Fibroblast of lung (primary cell): Measurements from ENCODE around the gene STON2. TPM values are rescaled to one million over a fixed set of nuclear protein-coding genes. Genes with fewer than 3 reads are reported as not detected.
"Not testable (repeated sequence)": the region's sequence is repeated elsewhere in the genome, so short reads cannot be mapped to it uniquely, and the experiment has no call there.

Source experiments
- DNase-seq, 2 donors: peaks; one replicate each; pipeline versions ENCODE4 v3.0.0 to v3.0.0-alpha.2; 2010; ENCODE audit warnings: low read depth in 2 of 2
- H2AFZ ChIP-seq: 2 replicates; pipeline ENCODE4 v1.5.1; 2012; ENCODE audit warnings: low read length, control low read depth, inconsistent platforms
- H3K27ac ChIP-seq: 2 replicates; pipeline ENCODE4 v1.5.1; 2011; ENCODE audit warnings: low read length, control low read depth; ENCODE audit not compliant: insufficient read depth
- H3K27me3 ChIP-seq: 2 replicates; pipeline ENCODE4 v1.5.1; 2011; ENCODE audit warnings: mild to moderate bottlenecking, low read length; ENCODE audit not compliant: control insufficient read depth, insufficient read depth
- H3K36me3 ChIP-seq: 2 replicates; pipeline ENCODE4 v1.5.1; 2011; ENCODE audit warnings: low read length; ENCODE audit not compliant: control insufficient read depth, insufficient read depth
- H3K4me1 ChIP-seq: 2 replicates; pipeline ENCODE4 v1.5.1; 2011; ENCODE audit warnings: low read length; ENCODE audit not compliant: control insufficient read depth, insufficient read depth; ENCODE audit errors: extremely low read depth
- H3K4me2 ChIP-seq: 2 replicates; pipeline ENCODE4 v1.5.1; 2011; ENCODE audit warnings: low read length, control low read depth; ENCODE audit not compliant: insufficient read depth; ENCODE audit errors: extremely low read depth
- H3K4me3 ChIP-seq, 4 experiments: fragments of 200-600 bp in 1 of 4; sonication (generic) in 1 of 4; replicated peaks in 1 of 4; 2 replicates each; pipeline ENCODE4 v1.5.1; 2011 to 2016; ENCODE audit warnings: low read length in 4 of 4, low read depth in 3 of 4, mild to moderate bottlenecking in 3 of 4, control low read depth in 2 of 4, inconsistent platforms in 1 of 4, mixed read lengths in 1 of 4; ENCODE audit not compliant: insufficient read depth in 1 of 4; ENCODE audit errors: control extremely low read depth in 1 of 4
- H3K79me2 ChIP-seq: 2 replicates; pipeline ENCODE4 v1.5.1; 2012; ENCODE audit warnings: mild to moderate bottlenecking, low read length, inconsistent platforms; ENCODE audit not compliant: control insufficient read depth, insufficient read depth
- H3K9ac ChIP-seq: 2 replicates; pipeline ENCODE4 v1.5.1; 2011; ENCODE audit warnings: mild to moderate bottlenecking, low read length, control low read depth; ENCODE audit not compliant: insufficient read depth
- H3K9me3 ChIP-seq: 2 replicates; pipeline ENCODE4 v1.5.1; 2012; ENCODE audit warnings: low read depth, low read length; ENCODE audit not compliant: control insufficient read depth, insufficient read depth
- H4K20me1 ChIP-seq: 2 replicates; pipeline ENCODE4 v1.5.1; 2011; ENCODE audit warnings: low read length; ENCODE audit not compliant: control insufficient read depth, insufficient read depth; ENCODE audit errors: extremely low read depth
- EZH2 ChIP-seq: IDR thresholded peaks from 2 replicates; pipeline ENCODE4 v1.5.1; 2012; ENCODE audit warnings: low read length, control low read depth, mild to moderate bottlenecking; ENCODE audit errors: missing control alignments
- polyA plus RNA-seq, 2 donors: library from polyadenylated mRNA; depleted of rRNA in 1 of 2; stranded (reverse) in 1 of 2; unstranded in 1 of 2; fragments of >200 nt; gene quantifications; 2 replicates each; pipeline ENCODE4 v1.2.1, GENCODE V29; 2011 to 2012; ENCODE audit warnings: missing spikeins in 1 of 2
- total RNA-seq: library from RNA; depleted of rRNA; stranded (reverse); fragments of >200 nt; gene quantifications from 2 replicates; pipeline ENCODE4 v1.2.1, GENCODE V29; 2014
- TF ChIP-seq, protein P1 (sequence below), 2 donors: IDR thresholded peaks in 1 of 2; conservative IDR thresholded peaks in 1 of 2; 1 replicate in 1 of 2; 2 replicates in 1 of 2; pipeline ENCODE4 v1.5.1; 2011 to 2012; ENCODE audit warnings: low read length in 2 of 2, control low read depth in 1 of 2, inconsistent platforms in 1 of 2, low read depth in 1 of 2, mild to moderate bottlenecking in 1 of 2

STON2 gene
- total and polyA plus RNA-seq, 2 donors (not counting 1 experiment from before 2014, with no cell fraction given) = 1.5 to 52.5 TPM

DNA sequence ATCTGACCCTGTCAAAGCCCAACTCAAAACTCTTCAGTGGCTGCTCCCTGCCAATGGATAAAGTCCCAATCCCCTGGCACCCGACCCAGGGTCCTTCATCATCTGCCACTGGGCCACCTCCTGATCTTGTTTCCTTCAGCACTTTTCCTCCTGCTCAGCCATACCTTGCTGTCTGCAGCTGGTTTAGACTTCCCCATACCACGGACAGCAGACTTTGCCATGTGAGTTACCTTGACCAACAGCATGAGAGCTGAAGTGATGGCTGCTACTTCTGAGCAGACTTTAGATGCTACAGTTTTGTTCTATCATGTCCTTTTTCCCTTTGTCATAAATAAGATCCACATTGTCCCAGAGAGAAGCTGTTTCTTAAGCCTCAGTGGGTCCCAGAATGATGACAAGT lies 33.3 kb upstream of the STON2 start:
- Histone ChIP-seq H3K9me3 (no peaks in the 10 kb centered on the region), H3K4me3 (no peak overlapping the region), H3K27me3 (peaks cover 38% of the 10 kb centered on the region), H3K4me1 (peaks cover 3% of the 10 kb centered on the region), H2AFZ (no peak overlapping the region), H4K20me1 (no peaks in the 10 kb centered on the region), H3K4me2 (no peak overlapping the region), H3K36me3 (no peaks in the 10 kb centered on the region), H3K9ac (no peak overlapping the region), H3K79me2 (no peaks in the 10 kb centered on the region), H3K27ac (no peak overlapping the region)
- no peak for TF ChIP-seq EZH2
- TF ChIP-seq, protein P1, sequence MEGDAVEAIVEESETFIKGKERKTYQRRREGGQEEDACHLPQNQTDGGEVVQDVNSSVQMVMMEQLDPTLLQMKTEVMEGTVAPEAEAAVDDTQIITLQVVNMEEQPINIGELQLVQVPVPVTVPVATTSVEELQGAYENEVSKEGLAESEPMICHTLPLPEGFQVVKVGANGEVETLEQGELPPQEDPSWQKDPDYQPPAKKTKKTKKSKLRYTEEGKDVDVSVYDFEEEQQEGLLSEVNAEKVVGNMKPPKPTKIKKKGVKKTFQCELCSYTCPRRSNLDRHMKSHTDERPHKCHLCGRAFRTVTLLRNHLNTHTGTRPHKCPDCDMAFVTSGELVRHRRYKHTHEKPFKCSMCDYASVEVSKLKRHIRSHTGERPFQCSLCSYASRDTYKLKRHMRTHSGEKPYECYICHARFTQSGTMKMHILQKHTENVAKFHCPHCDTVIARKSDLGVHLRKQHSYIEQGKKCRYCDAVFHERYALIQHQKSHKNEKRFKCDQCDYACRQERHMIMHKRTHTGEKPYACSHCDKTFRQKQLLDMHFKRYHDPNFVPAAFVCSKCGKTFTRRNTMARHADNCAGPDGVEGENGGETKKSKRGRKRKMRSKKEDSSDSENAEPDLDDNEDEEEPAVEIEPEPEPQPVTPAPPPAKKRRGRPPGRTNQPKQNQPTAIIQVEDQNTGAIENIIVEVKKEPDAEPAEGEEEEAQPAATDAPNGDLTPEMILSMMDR (conservative IDR thresholded peaks at IDR 0.05 in 1 of 2, IDR thresholded peaks at IDR 0.05 in 1 of 2; ENCODE audit: low read depth in 1 of 2, low read length in 2 of 2) = no peak
- no peak for DNase-seq

DNA sequence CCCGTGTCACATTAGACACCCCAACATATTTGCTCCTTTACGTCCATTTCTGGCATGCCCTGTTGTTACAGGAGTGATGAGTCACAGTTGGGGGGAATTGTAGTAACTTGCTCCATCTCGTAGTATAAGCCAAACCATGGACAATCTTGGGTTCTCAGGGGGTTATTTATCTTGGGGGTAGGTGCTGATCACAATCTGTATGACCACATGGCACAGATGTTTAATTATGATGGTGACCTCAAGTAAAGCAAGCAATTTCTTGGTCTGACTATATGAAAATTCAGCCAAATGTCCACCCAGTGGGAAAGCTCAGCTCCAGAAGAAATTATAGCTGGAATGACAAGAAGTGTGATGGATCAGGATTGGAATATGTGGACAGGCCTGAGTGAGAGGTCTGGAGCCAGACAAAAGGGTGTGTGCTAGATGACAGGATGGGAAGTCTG lies 32.1 kb upstream of the STON2 start:
- no peaks in the 10 kb centered on the region for H3K79me2 ChIP-seq
- DNase-seq = peak in 1 of 2 donors; percentile 60
- H3K27me3 ChIP-seq = peaks cover 31% of the 10 kb centered on the region
- H2AFZ ChIP-seq = no peak overlapping the region
- H3K4me3 ChIP-seq = no peak overlapping the region
- no peaks in the 10 kb centered on the region for H3K36me3 ChIP-seq
- peaks cover 4% of the 10 kb centered on the region for H3K4me1 ChIP-seq
- no peak overlapping the region for H3K27ac ChIP-seq
- H3K9ac ChIP-seq = no peak overlapping the region
- H3K4me2 ChIP-seq = no peak overlapping the region
- H3K9me3 ChIP-seq = no peaks in the 10 kb centered on the region
- TF ChIP-seq EZH2 = no peak
- TF ChIP-seq, protein P1 (conservative IDR thresholded peaks at IDR 0.05 in 1 of 2, IDR thresholded peaks at IDR 0.05 in 1 of 2; ENCODE audit: low read depth in 1 of 2, low read length in 2 of 2) = no peak
- no peaks in the 10 kb centered on the region for H4K20me1 ChIP-seq

- TF ChIP-seq, protein P1 (conservative IDR thresholded peaks at IDR 0.05 in 1 of 2, IDR thresholded peaks at IDR 0.05 in 1 of 2; ENCODE audit: low read depth in 1 of 2, low read length in 2 of 2) = no peak
- no peak for TF ChIP-seq EZH2
- H3K4me2 ChIP-seq = no peak overlapping the region
- H3K27me3 ChIP-seq = peaks cover 16% of the 10 kb centered on the region
- H3K9me3 ChIP-seq = no peaks in the 10 kb centered on the region
- H4K20me1 ChIP-seq = no peaks in the 10 kb centered on the region
- H3K36me3 ChIP-seq = no peaks in the 10 kb centered on the region
- H3K79me2 ChIP-seq = no peaks in the 10 kb centered on the region
- H3K4me3 ChIP-seq = no peak overlapping the region
- no peak overlapping the region for H3K9ac ChIP-seq
- no peak overlapping the region for H2AFZ ChIP-seq
- no peak overlapping the region for H3K27ac ChIP-seq
- H3K4me1 ChIP-seq = peaks cover 2% of the 10 kb centered on the region
- no peak for DNase-seq
Measured at GRCh38 chr14:81430235-81430634, 30.1 kb upstream of the STON2 start.

DNA sequence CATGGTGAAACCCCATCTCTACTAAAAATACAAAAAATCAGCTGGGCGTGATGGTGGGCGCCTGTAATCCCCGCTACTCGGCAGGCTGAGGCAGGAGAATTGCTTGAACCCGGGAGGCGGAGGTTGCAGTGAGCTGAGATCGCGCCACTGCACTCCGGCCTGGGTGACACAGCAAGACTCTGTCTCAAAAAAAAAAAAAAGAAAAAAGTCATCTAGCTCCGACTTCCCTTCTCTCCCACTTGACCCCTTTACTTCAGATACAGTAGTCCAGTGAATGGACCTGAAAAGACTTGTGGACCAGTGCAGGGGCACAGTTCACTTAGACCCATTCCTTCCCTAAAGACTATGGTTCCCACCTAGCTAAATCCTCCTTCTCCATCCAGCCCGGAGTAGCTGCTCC lies 29.6 kb upstream of the STON2 start:
- H4K20me1 ChIP-seq, H3K9me3 ChIP-seq, H3K79me2 ChIP-seq, H3K4me3 ChIP-seq, H3K9ac ChIP-seq, H3K27ac ChIP-seq, DNase-seq, H2AFZ ChIP-seq, H3K4me2 ChIP-seq, H3K4me1 ChIP-seq, H3K36me3 ChIP-seq: not testable (repeated sequence)
- peaks cover 13% of the 10 kb centered on the region for H3K27me3 ChIP-seq
